ENCODE measurements around the gene CCDC88A.

CCDC88A gene

GRCh38 chr2:55351672-55352071 lies 68.0 kb downstream of the CCDC88A start:
- H3K27ac ChIP-seq, result no peak overlapping the region
- TF ChIP-seq, protein P1, sequence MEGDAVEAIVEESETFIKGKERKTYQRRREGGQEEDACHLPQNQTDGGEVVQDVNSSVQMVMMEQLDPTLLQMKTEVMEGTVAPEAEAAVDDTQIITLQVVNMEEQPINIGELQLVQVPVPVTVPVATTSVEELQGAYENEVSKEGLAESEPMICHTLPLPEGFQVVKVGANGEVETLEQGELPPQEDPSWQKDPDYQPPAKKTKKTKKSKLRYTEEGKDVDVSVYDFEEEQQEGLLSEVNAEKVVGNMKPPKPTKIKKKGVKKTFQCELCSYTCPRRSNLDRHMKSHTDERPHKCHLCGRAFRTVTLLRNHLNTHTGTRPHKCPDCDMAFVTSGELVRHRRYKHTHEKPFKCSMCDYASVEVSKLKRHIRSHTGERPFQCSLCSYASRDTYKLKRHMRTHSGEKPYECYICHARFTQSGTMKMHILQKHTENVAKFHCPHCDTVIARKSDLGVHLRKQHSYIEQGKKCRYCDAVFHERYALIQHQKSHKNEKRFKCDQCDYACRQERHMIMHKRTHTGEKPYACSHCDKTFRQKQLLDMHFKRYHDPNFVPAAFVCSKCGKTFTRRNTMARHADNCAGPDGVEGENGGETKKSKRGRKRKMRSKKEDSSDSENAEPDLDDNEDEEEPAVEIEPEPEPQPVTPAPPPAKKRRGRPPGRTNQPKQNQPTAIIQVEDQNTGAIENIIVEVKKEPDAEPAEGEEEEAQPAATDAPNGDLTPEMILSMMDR (conservative IDR thresholded peaks at IDR 0.05), result no peak

DNA sequence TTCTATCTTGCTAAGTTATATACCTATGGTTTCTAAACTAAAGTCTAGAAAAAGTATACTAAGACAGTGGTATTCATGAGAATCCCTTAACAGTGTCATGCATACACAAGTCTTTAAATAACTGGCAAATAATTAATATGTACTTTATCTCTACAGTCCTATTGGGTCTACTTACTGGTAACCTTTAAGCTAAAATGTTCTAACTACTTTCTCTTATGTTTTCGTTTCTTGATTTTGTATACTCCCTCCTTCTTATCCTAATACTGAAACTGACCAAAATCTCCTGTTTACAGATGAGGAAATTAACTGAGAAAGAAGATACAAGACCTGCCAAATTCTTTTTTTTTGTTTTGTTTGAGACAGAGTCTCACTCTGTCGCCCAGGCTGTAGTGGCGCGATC lies 74.6 kb downstream of the CCDC88A start:
- H3K27ac ChIP-seq, result no peak overlapping the region
- TF ChIP-seq, protein P1 (conservative IDR thresholded peaks at IDR 0.05), result no peak

- TF ChIP-seq, protein P1 (conservative IDR thresholded peaks at IDR 0.05), result no peak
- H3K27ac ChIP-seq, result no peak overlapping the region
Observed at GRCh38 chr2:55338268-55338667, 81.4 kb downstream of the CCDC88A start.

GRCh38 chr2:55334728-55335127 lies 84.9 kb downstream of the CCDC88A start:
- no peak overlapping the region for H3K27ac ChIP-seq
- TF ChIP-seq, protein P1 (conservative IDR thresholded peaks at IDR 0.05), result no peak

DNA sequence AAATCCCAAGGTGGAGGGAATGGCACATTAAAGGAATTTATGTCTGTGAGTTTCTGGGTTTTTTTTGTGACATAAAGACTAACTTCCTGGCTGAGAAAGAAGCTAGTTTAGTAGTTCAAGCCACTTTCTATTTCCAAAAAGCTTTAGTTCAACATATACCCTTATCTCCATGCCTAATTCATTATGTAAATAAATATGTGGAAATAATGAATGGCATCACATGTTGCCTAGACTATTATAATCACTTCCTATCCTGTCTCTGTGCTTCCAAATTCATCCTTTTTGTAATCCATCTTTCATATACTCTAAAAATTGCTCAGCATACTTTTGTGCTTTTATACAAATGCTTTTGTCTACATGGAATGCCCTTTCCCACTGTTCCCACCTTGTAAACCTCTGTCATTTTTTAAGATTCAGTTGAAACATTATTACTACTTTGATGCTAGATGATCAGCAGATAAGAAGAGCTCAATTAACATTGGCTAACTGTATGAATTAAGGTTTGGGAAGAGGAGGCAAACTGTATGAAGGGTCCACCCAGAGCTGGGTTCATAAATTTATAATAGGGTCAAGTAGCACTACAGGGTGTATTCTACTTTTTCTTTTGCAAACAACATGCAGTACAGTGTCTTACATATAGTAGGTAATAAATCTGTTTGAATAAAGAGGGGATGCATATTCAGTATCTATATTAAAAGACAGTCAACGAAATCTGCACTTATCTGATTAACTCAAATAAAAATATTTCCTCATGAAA lies 88.9 kb downstream of the CCDC88A start:
- TF ChIP-seq, protein P1 (conservative IDR thresholded peaks at IDR 0.05), result no peak
- no peak overlapping the region for H3K27ac ChIP-seq

- TF ChIP-seq, protein P1 (conservative IDR thresholded peaks at IDR 0.05), result no peak
Observed at GRCh38 chr2:55327470-55328230, 92.0 kb downstream of the CCDC88A start.

DNA sequence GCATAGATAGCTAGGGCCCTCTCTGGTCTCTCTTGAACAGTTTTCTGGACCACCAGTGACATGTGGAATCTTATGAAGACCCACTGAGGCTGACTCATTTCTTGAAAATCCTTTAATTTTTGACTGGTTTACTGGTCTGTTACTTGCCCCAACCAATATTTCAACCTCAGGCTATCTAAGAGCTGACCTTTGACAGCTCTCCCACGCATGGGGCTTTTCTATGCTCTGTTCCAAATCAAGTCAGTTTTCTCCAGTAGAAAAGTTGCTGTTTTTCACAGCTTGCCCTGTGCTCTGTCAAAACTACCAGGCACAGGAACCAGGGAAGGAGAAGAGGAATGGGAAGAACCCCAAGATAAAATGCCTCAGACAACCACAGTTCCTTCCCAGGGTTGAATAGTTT lies 104.7 kb downstream of the CCDC88A start:
- TF ChIP-seq, protein P1 (conservative IDR thresholded peaks at IDR 0.05), result no peak
- no peak overlapping the region for H3K27ac ChIP-seq

More at GRCh38 chr2:55327470-55328230, 92.0 kb downstream of the CCDC88A start:
- no peak overlapping the region for H3K27ac ChIP-seq
